WI38 (cell line): ENCODE results near the gene FOS.
A peak's percentile ranks its signal among the peaks of the same experiment; 100 is the strongest.

Source experiments
- H3K4me3 ChIP-seq: 2 replicates; pipeline ENCODE4 v1.5.1; 2011; ENCODE audit warnings: low read depth, mild to moderate bottlenecking, control low read depth, low read length
- CTCF ChIP-seq: IDR thresholded peaks from 2 replicates; pipeline ENCODE4 v1.5.1; 2012; ENCODE audit warnings: low read depth, mild to moderate bottlenecking, control low read depth, low read length

The FOS gene

GRCh38 chr14:75252254-75252837 is 26.3 kb upstream of the FOS start:
- no peak for TF ChIP-seq CTCF
- H3K4me3 ChIP-seq, result no peak overlapping the region

GRCh38 chr14:75254381-75254822 is 24.2 kb upstream of the FOS start:
- no peak overlapping the region for H3K4me3 ChIP-seq
- no peak for TF ChIP-seq CTCF

GRCh38 chr14:75254901-75255584 is 23.6 kb upstream of the FOS start:
- no peak for TF ChIP-seq CTCF
- no peak overlapping the region for H3K4me3 ChIP-seq

- no peak for TF ChIP-seq CTCF
- peak overlapping the region; percentile 51 for H3K4me3 ChIP-seq
These were observed 20.4 kb upstream of the FOS start for GRCh38 chr14:75258079-75258802.

GRCh38 chr14:75258803-75259509 is 19.7 kb upstream of the FOS start:
- TF ChIP-seq CTCF, result no peak
- H3K4me3 ChIP-seq, result peak overlapping the region; percentile 51

- TF ChIP-seq CTCF, result no peak
- peak overlapping the region; percentile 47 for H3K4me3 ChIP-seq
These were observed 19.1 kb upstream of the FOS start for GRCh38 chr14:75259510-75259855.
